ENCODE results near the gene EMP3. TPM values are rescaled to one million over a fixed set of nuclear protein-coding genes. Genes with fewer than 3 reads are reported as not detected.

The EMP3 gene, protein sequence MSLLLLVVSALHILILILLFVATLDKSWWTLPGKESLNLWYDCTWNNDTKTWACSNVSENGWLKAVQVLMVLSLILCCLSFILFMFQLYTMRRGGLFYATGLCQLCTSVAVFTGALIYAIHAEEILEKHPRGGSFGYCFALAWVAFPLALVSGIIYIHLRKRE
- 22.4 and 33.9 TPM in 2 replicates for total RNA-seq

DNA sequence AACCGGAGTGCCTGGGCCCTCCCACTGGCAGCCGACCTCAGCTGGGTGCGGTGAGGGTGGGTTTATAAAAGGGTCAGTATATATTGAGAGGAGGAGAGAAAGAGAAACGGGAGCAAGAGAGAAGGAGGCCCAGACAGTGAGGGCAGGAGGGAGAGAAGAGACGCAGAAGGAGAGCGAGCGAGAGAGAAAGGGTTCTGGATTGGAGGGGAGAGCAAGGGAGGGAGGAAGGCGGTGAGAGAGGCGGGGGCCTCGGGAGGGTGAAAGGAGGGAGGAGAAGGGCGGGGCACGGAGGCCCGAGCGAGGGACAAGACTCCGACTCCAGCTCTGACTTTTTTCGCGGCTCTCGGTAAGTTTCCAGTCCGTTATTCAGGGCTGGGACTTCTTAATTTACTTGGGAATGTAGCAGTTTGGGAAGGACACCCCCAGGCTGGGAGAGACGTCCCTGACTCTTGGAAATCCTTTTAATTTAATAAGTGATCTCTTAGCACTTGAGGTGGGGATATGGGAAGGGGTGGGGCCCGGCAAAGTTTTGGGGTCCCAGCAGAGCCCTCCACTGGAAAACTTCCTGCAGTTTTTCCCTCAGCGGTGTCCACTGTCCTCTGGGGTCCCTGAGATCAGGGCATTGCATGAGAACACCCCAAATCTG, at the start of gene EMP3:
Gene EMP3, plus strand, starts transcription at position 288 of the 646 bp plus-strand sequence. CDS start 1,293 bp downstream, outside the sequence.

DNA sequence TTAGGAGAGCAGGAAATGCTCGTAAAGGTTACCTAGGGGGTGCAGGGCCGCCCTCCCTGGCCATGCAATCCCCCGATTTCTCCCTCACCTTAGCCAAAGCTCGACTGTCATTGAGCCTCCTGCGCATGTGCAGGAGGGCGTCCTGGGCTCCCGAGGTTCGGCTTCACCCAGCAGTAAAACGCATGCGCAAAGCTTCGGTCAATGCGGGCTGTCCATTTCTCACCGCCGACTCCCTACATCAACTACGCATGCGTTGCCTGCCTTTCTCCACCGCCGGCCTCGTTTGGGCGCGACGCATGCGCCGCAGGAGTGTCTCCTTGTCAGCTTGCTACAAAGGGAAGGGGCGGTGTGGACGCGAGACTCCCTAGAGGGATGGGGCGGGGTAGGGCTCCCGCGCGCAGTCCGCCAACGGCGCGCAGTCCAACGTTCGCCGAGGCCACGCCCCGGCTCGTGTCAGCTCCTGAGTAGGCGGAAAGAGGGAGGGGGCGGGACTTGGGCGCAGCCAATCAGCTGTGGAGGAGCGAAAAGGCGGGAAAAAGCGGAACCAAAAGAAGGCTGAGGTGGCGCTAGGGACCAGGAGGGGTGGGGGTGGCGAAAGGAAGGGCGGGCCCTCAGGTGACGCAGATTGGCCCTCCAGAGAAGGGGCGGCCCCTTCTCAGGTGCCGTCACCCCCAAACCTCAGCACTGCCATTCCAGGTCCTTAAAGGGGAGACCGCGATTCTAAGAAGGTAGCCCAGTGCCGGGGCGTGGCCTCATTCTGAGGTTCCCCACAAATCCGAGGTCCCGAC, 38.7 kb downstream of the EMP3 start, which contains the start of the genes SYNGR4 and TMEM143:
Gene SYNGR4, plus strand, starts transcription at position 558 of the 788 bp plus-strand sequence. CDS start 1,476 bp downstream, outside the sequence.
Gene TMEM143, minus strand, starts transcription at position 131 of the 788 bp plus-strand sequence. Its CDS starts 20 bp downstream, at position 111.

Other genes starting within 250 kb of the EMP3 start
- 15.9 and 33.7 TPM in 2 replicates for gene PLA2G4C, start 214.7 kb upstream of the EMP3 start, total RNA-seq
- gene LIG1, start 155.2 kb upstream of the EMP3 start, total RNA-seq = 23.6 and 30.5 TPM in 2 replicates
- gene ZSWIM9, start 154.9 kb upstream of the EMP3 start, total RNA-seq = 1.6 and 3.6 TPM in 2 replicates
- gene CARD8, start 69.6 kb upstream of the EMP3 start, total RNA-seq = 91.9 and 127 TPM in 2 replicates
- gene ZNF114, start 55.5 kb upstream of the EMP3 start, total RNA-seq = 0.65 and 2.9 TPM in 2 replicates
- 1.7 and 2.9 TPM in 2 replicates for gene TMEM143, start 38.4 kb downstream of the EMP3 start, total RNA-seq
- not detected in 2 replicates for gene SYNGR4, start 38.8 kb downstream of the EMP3 start, total RNA-seq
- gene KDELR1, start 66.0 kb downstream of the EMP3 start, total RNA-seq = 29.8 and 35.1 TPM in 2 replicates
- gene GRIN2D, start 68.1 kb downstream of the EMP3 start, total RNA-seq = 0.15 and 0.32 TPM in 2 replicates
- gene GRWD1, start 120.4 kb downstream of the EMP3 start, total RNA-seq = 44.5 and 65.8 TPM in 2 replicates
- 0.30 and 0.32 TPM in 2 replicates for gene KCNJ14, start 130.0 kb downstream of the EMP3 start, total RNA-seq
- 66.7 and 101 TPM in 2 replicates for gene CYTH2, start 143.8 kb downstream of the EMP3 start, total RNA-seq
- under 0.01 and 0.61 TPM in 2 replicates for gene LMTK3, start 186.3 kb downstream of the EMP3 start, total RNA-seq
- not detected in 2 replicates for gene SULT2B1, start 226.6 kb downstream of the EMP3 start, total RNA-seq

Data from epithelial cell of umbilical artery (primary cell).